HepG2 (cell line): ENCODE measurements around the gene E2F3.

Experiments
- ESRRA ChIP-seq: sonication (generic); formaldehyde crosslinking; IDR thresholded peaks from 2 replicates; pipeline ENCODE4 v1.5.1; 2020; ENCODE audit warnings: mild to moderate bottlenecking, low read depth, missing genetic modification reagents
- FUBP1 ChIP-seq: sonication (generic); formaldehyde crosslinking; IDR thresholded peaks from 2 replicates; pipeline ENCODE4 v1.5.1; 2020; ENCODE audit warnings: missing genetic modification reagents, mild to moderate bottlenecking, borderline replicate concordance
- TCF7L2 ChIP-seq: IDR thresholded peaks from 2 replicates; pipeline ENCODE4 v1.6.1; 2011; ENCODE audit warnings: mild to moderate bottlenecking, low read depth, low read length, moderate library complexity

- TF ChIP-seq FUBP1, result no peak
- no peak for TF ChIP-seq TCF7L2
- no peak for TF ChIP-seq ESRRA (CRISPR knock-in tag)
These were observed 36.9 kb downstream of the E2F3 start for GRCh38 chr6:20438462-20439070.
